T-cell (primary cell): Measurements from ENCODE around the gene SLC7A9. TPM values are rescaled to one million over a fixed set of nuclear protein-coding genes. Genes with fewer than 3 reads are reported as not detected.

Experiments
- ATAC-seq, 4 experiments: fragments of 200-7000 bp in 3 of 4; fragments of 150-1000 bp in 1 of 4; cut with Tn5 transposase; replicated peaks in 1 of 4; 1 replicate in 3 of 4; 2 replicates in 1 of 4; pipeline ENCODE4 v1.10.0; 2021; ENCODE audit warnings: moderate library complexity in 3 of 4, mild to moderate bottlenecking in 2 of 4, moderate number of reproducible peaks in 1 of 4
- CTCF ChIA-PET, 2 donors: fragments of 300-600 bp; sonication (Branson Sonifier 250); formaldehyde crosslinking; loops; one replicate each; lab custom pipeline; 2022; ENCODE audit warnings: antibody characterized with exemption in 2 of 2; lab: Charles Lee
- POLR2A ChIA-PET, 2 donors: fragments of 300-600 bp; sonication (Branson Sonifier 250); formaldehyde crosslinking; loops; one replicate each; lab custom pipeline; 2022; ENCODE audit warnings: antibody characterized with exemption in 2 of 2; lab: Charles Lee
- DNase-seq, 35 experiments: peaks; one replicate each; pipeline versions ENCODE4 v3.0.0 to v3.0.0-alpha.2; 2013 to 2023
- H3K27ac ChIP-seq: one replicate; pipeline ENCODE4 v1.5.1; 2013; ENCODE audit warnings: low read length
- H3K27me3 ChIP-seq, 2 experiments: replicated peaks in 1 of 2; 1 replicate in 1 of 2; 2 replicates in 1 of 2; pipeline versions ENCODE4 v1.6.1 to v1.7.0; 2013; ENCODE audit warnings: low read length in 1 of 2, mixed read lengths in 1 of 2; ENCODE audit not compliant: control insufficient read depth in 2 of 2, insufficient read depth in 2 of 2; ENCODE audit errors: extremely low read depth in 1 of 2
- H3K36me3 ChIP-seq, 2 donors: 1 replicate in 1 of 2; 2 replicates in 1 of 2; pipeline versions ENCODE4 v1.6.1 to v1.7.0; 2013; ENCODE audit warnings: low read length in 1 of 2; ENCODE audit not compliant: control insufficient read depth in 2 of 2, insufficient read depth in 1 of 2; ENCODE audit errors: extremely low read depth in 1 of 2
- H3K4me1 ChIP-seq, 2 experiments: 1 replicate in 1 of 2; 2 replicates in 1 of 2; pipeline versions ENCODE4 v1.6.1 to v1.7.0; 2013; ENCODE audit warnings: low read length in 2 of 2, mixed read lengths in 1 of 2; ENCODE audit not compliant: insufficient read depth in 2 of 2, control insufficient read depth in 1 of 2; ENCODE audit errors: extremely low read depth in 1 of 2
- H3K4me3 ChIP-seq, 2 donors: 1 replicate in 1 of 2; 2 replicates in 1 of 2; pipeline versions ENCODE4 v1.5.1 to v1.7.0; 2013; ENCODE audit warnings: mild to moderate bottlenecking in 2 of 2, low read length in 1 of 2, moderate library complexity in 1 of 2; ENCODE audit not compliant: control insufficient read depth in 1 of 2; ENCODE audit errors: extremely low read depth in 1 of 2
- H3K9me3 ChIP-seq: 2 replicates; pipeline ENCODE4 v1.7.0; 2013
- H3K27ac Mint-ChIP-seq, 2 donors: one replicate each; pipeline ENCODE4 v1.8.0; 2020 to 2021; ENCODE audit warnings: mild to moderate bottlenecking in 2 of 2, mixed read lengths in 2 of 2
- H3K27me3 Mint-ChIP-seq, 2 donors: one replicate each; pipeline ENCODE4 v1.8.0; 2021 to 2022; ENCODE audit warnings: mixed read lengths in 2 of 2
- H3K36me3 Mint-ChIP-seq: one replicate; pipeline ENCODE4 v1.8.0; 2021; ENCODE audit warnings: mixed read lengths
- H3K4me1 Mint-ChIP-seq, 3 donors: one replicate each; pipeline ENCODE4 v1.8.0; 2020 to 2022; ENCODE audit warnings: mixed read lengths in 3 of 3, mild to moderate bottlenecking in 1 of 3
- H3K4me3 Mint-ChIP-seq, 3 donors: one replicate each; pipeline ENCODE4 v1.8.0; 2020 to 2022; ENCODE audit warnings: mild to moderate bottlenecking in 3 of 3, mixed read lengths in 3 of 3, moderate library complexity in 3 of 3
- H3K9me3 Mint-ChIP-seq, 3 donors: one replicate each; pipeline ENCODE4 v1.8.0; 2020 to 2022; ENCODE audit warnings: mixed read lengths in 3 of 3
- WGBS: methylation state at CpG from one replicate; pipeline ENCODE4 v1.1.5; 2013; ENCODE audit warnings: missing lambda C conversion rate; ENCODE audit not compliant: insufficient coverage; 5-methylcytosine and 5-hydroxymethylcytosine counted together
- total RNA-seq, 35 experiments: library from RNA in 6 of 35; stranded (reverse) in 6 of 35; fragments of 120-200 nt in 1 of 35; gene quantifications; one replicate each; pipeline versions ENCODE4 v1.2.1 to v1.2.4 and lab custom pipeline; 2013 to 2026

The SLC7A9 gene
- total RNA-seq, 5 donors from 2014 or later (not counting 1 experiment from before 2014, with no cell fraction given) = 0.28 to 0.82 (median 0.38) TPM; not detected in 1

- Histone ChIP-seq H3K27me3 (no peaks in the 10 kb centered on the region), H3K36me3 (peaks cover 0 to 14% of the 10 kb centered on the region in 2 donors), H3K27ac (no peak overlapping the region), H3K9me3 (no peaks in the 10 kb centered on the region), H3K4me1 (no peaks in the 10 kb centered on the region), H3K4me3 (no peak overlapping the region)
- peaks cover 54% of the 10 kb centered on the region for H3K36me3 Mint-ChIP-seq
- H3K4me1 Mint-ChIP-seq = no peaks in the 10 kb centered on the region
- H3K4me3 Mint-ChIP-seq = no peak overlapping the region
- DNase-seq (no peak), ATAC-seq (no peak)
- ChIA-PET CTCF (no interaction called here), POLR2A (no interaction called here)
- H3K27ac Mint-ChIP-seq = no peak overlapping the region
- WGBS = 80% methylated on average over 1 of the region's 5 CpGs
- peaks cover 3 to 8% (median 4%) of the 10 kb centered on the region in 3 donors for H3K9me3 Mint-ChIP-seq
- no peaks in the 10 kb centered on the region for H3K27me3 Mint-ChIP-seq
Observed at GRCh38 chr19:32910874-32911273, 41.3 kb upstream of the SLC7A9 start.

- 100% methylated on average over 2 of the region's 5 CpGs for WGBS
Observed at GRCh38 chr19:32910094-32910493, 40.5 kb upstream of the SLC7A9 start.

GRCh38 chr19:32909257-32909656, 39.7 kb upstream of the SLC7A9 start:
- Mint-ChIP-seq H3K36me3 (peaks cover 60% of the 10 kb centered on the region), H3K4me3 (no peak overlapping the region), H3K9me3 (peaks cover 5 to 12% (median 6%) of the 10 kb centered on the region in 3 donors), H3K27ac (no peak overlapping the region), H3K4me1 (no peaks in the 10 kb centered on the region), H3K27me3 (no peaks in the 10 kb centered on the region)
- ATAC-seq (no peak), DNase-seq (no peak)
- ChIA-PET POLR2A (no interaction called here), CTCF (no interaction called here)
- Histone ChIP-seq H3K4me3 (no peak overlapping the region), H3K27me3 (no peaks in the 10 kb centered on the region), H3K9me3 (no peaks in the 10 kb centered on the region), H3K4me1 (no peaks in the 10 kb centered on the region), H3K27ac (no peak overlapping the region), H3K36me3 (peaks cover 0 to 11% of the 10 kb centered on the region in 2 donors)

More at GRCh38 chr19:32910094-32910493, 40.5 kb upstream of the SLC7A9 start:
- peaks cover 57% of the 10 kb centered on the region for H3K36me3 Mint-ChIP-seq
- Histone ChIP-seq H3K27me3 (no peaks in the 10 kb centered on the region), H3K4me3 (no peak overlapping the region), H3K4me1 (no peaks in the 10 kb centered on the region), H3K9me3 (no peaks in the 10 kb centered on the region), H3K27ac (no peak overlapping the region), H3K36me3 (peaks cover 0 to 14% of the 10 kb centered on the region in 2 donors)
- CTCF ChIA-PET = no interaction called here
- ATAC-seq (no peak), DNase-seq (no peak)
- POLR2A ChIA-PET = no interaction called here
- H3K27ac Mint-ChIP-seq = no peak overlapping the region
- no peaks in the 10 kb centered on the region for H3K4me1 Mint-ChIP-seq
- no peak overlapping the region for H3K4me3 Mint-ChIP-seq
- H3K27me3 Mint-ChIP-seq = no peaks in the 10 kb centered on the region
- peaks cover 5 to 12% (median 6%) of the 10 kb centered on the region in 3 donors for H3K9me3 Mint-ChIP-seq

GRCh38 chr19:32908641-32909190, 39.1 kb upstream of the SLC7A9 start:
- no peak for DNase-seq
- Mint-ChIP-seq H3K27ac (no peak overlapping the region), H3K4me1 (no peaks in the 10 kb centered on the region), H3K27me3 (no peaks in the 10 kb centered on the region), H3K9me3 (peaks cover 5 to 12% (median 6%) of the 10 kb centered on the region in 3 donors), H3K4me3 (no peak overlapping the region), H3K36me3 (peaks cover 62% of the 10 kb centered on the region)
- H3K27ac ChIP-seq = no peak overlapping the region
- H3K4me3 ChIP-seq = no peak overlapping the region
- peaks cover 0 to 11% of the 10 kb centered on the region in 2 donors for H3K36me3 ChIP-seq
- no peaks in the 10 kb centered on the region for H3K4me1 ChIP-seq
- ATAC-seq = no peak
- 98% methylated on average over 6 of the region's 7 CpGs for WGBS
- H3K9me3 ChIP-seq = no peaks in the 10 kb centered on the region
- ChIA-PET CTCF (no interaction called here), POLR2A (no interaction called here)
- H3K27me3 ChIP-seq = no peaks in the 10 kb centered on the region

- no peak overlapping the region for H3K27ac Mint-ChIP-seq
- H3K27me3 Mint-ChIP-seq = no peaks in the 10 kb centered on the region
- Histone ChIP-seq H3K27me3 (no peaks in the 10 kb centered on the region), H3K27ac (no peak overlapping the region), H3K9me3 (no peaks in the 10 kb centered on the region), H3K4me1 (no peaks in the 10 kb centered on the region), H3K4me3 (no peak overlapping the region), H3K36me3 (peaks cover 0 to 2% of the 10 kb centered on the region in 2 donors)
- peaks cover 5 to 12% (median 6%) of the 10 kb centered on the region in 3 donors for H3K9me3 Mint-ChIP-seq
- WGBS = 91% methylated on average over 5 of the region's 7 CpGs
- ChIA-PET POLR2A (no interaction called here), CTCF (no interaction called here)
- no peaks in the 10 kb centered on the region for H3K4me1 Mint-ChIP-seq
- no peak for ATAC-seq
- no peak overlapping the region for H3K4me3 Mint-ChIP-seq
- no peak for DNase-seq
- peaks cover 51% of the 10 kb centered on the region for H3K36me3 Mint-ChIP-seq
Observed at GRCh38 chr19:32902448-32902847, 32.9 kb upstream of the SLC7A9 start.

- POLR2A ChIA-PET = no interaction called here
- Mint-ChIP-seq H3K27ac (no peak overlapping the region), H3K36me3 (peaks cover 53% of the 10 kb centered on the region), H3K27me3 (no peaks in the 10 kb centered on the region), H3K4me3 (no peak overlapping the region), H3K9me3 (peaks cover 5 to 12% (median 6%) of the 10 kb centered on the region in 3 donors), H3K4me1 (peaks cover 0 to 6% (median 2%) of the 10 kb centered on the region in 3 donors)
- ATAC-seq (no peak), DNase-seq (no peak)
- H3K4me3 ChIP-seq = no peak overlapping the region
- no peaks in the 10 kb centered on the region for H3K4me1 ChIP-seq
- WGBS = 87% methylated on average over 3 of the region's 5 CpGs
- H3K27me3 ChIP-seq = no peaks in the 10 kb centered on the region
- CTCF ChIA-PET = no interaction called here
- no peak overlapping the region for H3K27ac ChIP-seq
- no peaks in the 10 kb centered on the region for H3K9me3 ChIP-seq
- H3K36me3 ChIP-seq = peaks cover 0 to 2% of the 10 kb centered on the region in 2 donors
Observed at GRCh38 chr19:32901504-32902161, 32.1 kb upstream of the SLC7A9 start.
